WTC11 (cell line): ENCODE results near the gene ADM5. TPM values are rescaled to one million over a fixed set of nuclear protein-coding genes. Genes with fewer than 3 reads are reported as not detected.

ENCODE experiments used
- ATAC-seq: fragments of 200-7000 bp; cut with Tn5 transposase; 2 replicates; pipeline ENCODE4 v1.10.0; 2021; ENCODE audit warnings: mild to moderate bottlenecking, moderate library complexity
- CTCF ChIA-PET: fragments of 300-600 bp; sonication (Branson Sonifier 250); formaldehyde crosslinking; loops from one replicate; lab custom pipeline; 2021; ENCODE audit warnings: antibody characterized with exemption; lab: Charles Lee
- POLR2A ChIA-PET: fragments of 350-600 bp; sonication (Branson Sonifier 250); formaldehyde crosslinking; loops from one replicate; lab custom pipeline; 2021; ENCODE audit warnings: antibody characterized with exemption; lab: Charles Lee
- DNase-seq: peaks from one replicate; pipeline ENCODE4 v3.0.0; 2021; ENCODE audit warnings: low spot score
- H3K27ac Mint-ChIP-seq: 2 replicates; pipeline ENCODE4 v1.8.0; 2021; ENCODE audit warnings: mixed read lengths
- H3K27me3 Mint-ChIP-seq: 2 replicates; pipeline ENCODE4 v1.8.0; 2021; ENCODE audit warnings: low read depth, mild to moderate bottlenecking, moderate library complexity, mixed read lengths
- H3K36me3 Mint-ChIP-seq: 2 replicates; pipeline ENCODE4 v1.8.0; 2021; ENCODE audit warnings: mixed read lengths
- H3K4me1 Mint-ChIP-seq: 2 replicates; pipeline ENCODE4 v1.8.0; 2022; ENCODE audit warnings: mixed read lengths
- H3K4me3 Mint-ChIP-seq: 2 replicates; pipeline ENCODE4 v1.8.0; 2021; ENCODE audit warnings: mild to moderate bottlenecking, moderate library complexity, mixed read lengths
- H3K9me3 Mint-ChIP-seq: 2 replicates; pipeline ENCODE4 v1.8.0; 2021; ENCODE audit warnings: mixed read lengths
- CREB1 ChIP-seq: sonication (generic); formaldehyde crosslinking; IDR thresholded peaks from 2 replicates; pipeline ENCODE4 v1.8.0; 2023; ENCODE audit warnings: mild to moderate bottlenecking, missing genetic modification reagents
- CREM ChIP-seq: sonication (generic); formaldehyde crosslinking; IDR thresholded peaks from 2 replicates; pipeline ENCODE4 v1.8.1; 2022; ENCODE audit warnings: mild to moderate bottlenecking, missing genetic modification reagents, moderate library complexity
- ELF4 ChIP-seq: sonication (generic); formaldehyde crosslinking; IDR thresholded peaks from 2 replicates; pipeline ENCODE4 v1.8.1; 2022; ENCODE audit warnings: low read depth, mild to moderate bottlenecking, moderate library complexity, missing genetic modification reagents
- ESRRA ChIP-seq: sonication (generic); formaldehyde crosslinking; IDR thresholded peaks from 2 replicates; pipeline ENCODE4 v1.8.1; 2022; ENCODE audit warnings: mild to moderate bottlenecking, missing genetic modification reagents, borderline replicate concordance
- GTF2I ChIP-seq: fragments of 250-450 bp; sonication (Bioruptor Pico); conservative IDR thresholded peaks from 2 replicates; pipeline ENCODE4 v1.4.0; 2021; ENCODE audit warnings: mild to moderate bottlenecking
- HMGXB4 ChIP-seq: sonication (generic); formaldehyde crosslinking; IDR thresholded peaks from 2 replicates; pipeline ENCODE4 v1.8.1; 2023; ENCODE audit warnings: mild to moderate bottlenecking, moderate library complexity, missing genetic modification reagents
- IRF1 ChIP-seq: sonication (generic); formaldehyde crosslinking; IDR thresholded peaks from 2 replicates; pipeline ENCODE4 v1.8.0; 2023; ENCODE audit warnings: missing genetic modification reagents
- IRF2 ChIP-seq: sonication (generic); formaldehyde crosslinking; IDR thresholded peaks from 2 replicates; pipeline ENCODE4 v1.8.0; 2022; ENCODE audit warnings: low read depth, missing genetic modification reagents, borderline replicate concordance
- NFATC4 ChIP-seq: fragments of 250-450 bp; sonication (Bioruptor Pico); IDR thresholded peaks from 2 replicates; pipeline ENCODE4 v1.9.0; 2021; ENCODE audit warnings: mild to moderate bottlenecking
- NFE2L1 ChIP-seq: sonication (generic); formaldehyde crosslinking; IDR thresholded peaks from 2 replicates; pipeline ENCODE4 v1.8.1; 2023; ENCODE audit warnings: missing genetic modification reagents
- NFYB ChIP-seq: sonication (generic); formaldehyde crosslinking; conservative IDR thresholded peaks from 2 replicates; pipeline ENCODE4 v1.8.0; 2022; ENCODE audit warnings: low read depth, missing genetic modification reagents
- RORB ChIP-seq: fragments of 250-450 bp; sonication (Bioruptor Pico); IDR thresholded peaks from 2 replicates; pipeline ENCODE4 v1.9.0; 2021; ENCODE audit warnings: mild to moderate bottlenecking
- SOX15 ChIP-seq: fragments of 250-450 bp; sonication (Bioruptor Pico); IDR thresholded peaks from 2 replicates; pipeline ENCODE4 v1.9.0; 2021; ENCODE audit warnings: mild to moderate bottlenecking
- TEAD4 ChIP-seq: sonication (generic); formaldehyde crosslinking; IDR thresholded peaks from 2 replicates; pipeline ENCODE4 v1.8.0; 2022; ENCODE audit warnings: mild to moderate bottlenecking, missing genetic modification reagents
- USF2 ChIP-seq: sonication (generic); formaldehyde crosslinking; IDR thresholded peaks from 2 replicates; pipeline ENCODE4 v1.8.1; 2023; ENCODE audit warnings: mild to moderate bottlenecking, missing genetic modification reagents, moderate library complexity
- ZNF138 ChIP-seq: sonication (generic); formaldehyde crosslinking; conservative IDR thresholded peaks from 2 replicates; pipeline ENCODE4 v1.8.1; 2022; ENCODE audit warnings: mild to moderate bottlenecking, moderate library complexity, missing genetic modification reagents
- ZNF219 ChIP-seq: sonication (generic); formaldehyde crosslinking; IDR thresholded peaks from 2 replicates; pipeline ENCODE4 v1.8.0; 2023; ENCODE audit warnings: missing genetic modification reagents, mild to moderate bottlenecking, borderline replicate concordance
- ZNF396 ChIP-seq: fragments of 250-450 bp; sonication (Bioruptor Pico); IDR thresholded peaks from 2 replicates; pipeline ENCODE4 v1.8.0; 2021; ENCODE audit warnings: mild to moderate bottlenecking, moderate library complexity, borderline replicate concordance
- ZNF423 ChIP-seq: fragments of 250-450 bp; sonication (Bioruptor Pico); IDR thresholded peaks from 2 replicates; pipeline ENCODE4 v2.1.2; 2022; ENCODE audit warnings: mild to moderate bottlenecking, moderate library complexity
- total RNA-seq: library from RNA; stranded (reverse); gene quantifications from 3 replicates; pipeline ENCODE4 v1.2.3, GENCODE V29; 2021
- TF ChIP-seq, protein P1 (sequence below): sonication (generic); formaldehyde crosslinking; IDR thresholded peaks from 2 replicates; pipeline ENCODE4 v1.8.0; 2023; ENCODE audit warnings: missing genetic modification reagents, mild to moderate bottlenecking, borderline replicate concordance
- TF ChIP-seq, protein P2 (sequence below): fragments of 250-450 bp; sonication (Bioruptor Pico); IDR thresholded peaks from 2 replicates; pipeline ENCODE4 v1.9.0; 2021; ENCODE audit warnings: mild to moderate bottlenecking

The ADM5 gene
- total RNA-seq, 1 experiment from 2014 or later, result 6.7 TPM

DNA sequence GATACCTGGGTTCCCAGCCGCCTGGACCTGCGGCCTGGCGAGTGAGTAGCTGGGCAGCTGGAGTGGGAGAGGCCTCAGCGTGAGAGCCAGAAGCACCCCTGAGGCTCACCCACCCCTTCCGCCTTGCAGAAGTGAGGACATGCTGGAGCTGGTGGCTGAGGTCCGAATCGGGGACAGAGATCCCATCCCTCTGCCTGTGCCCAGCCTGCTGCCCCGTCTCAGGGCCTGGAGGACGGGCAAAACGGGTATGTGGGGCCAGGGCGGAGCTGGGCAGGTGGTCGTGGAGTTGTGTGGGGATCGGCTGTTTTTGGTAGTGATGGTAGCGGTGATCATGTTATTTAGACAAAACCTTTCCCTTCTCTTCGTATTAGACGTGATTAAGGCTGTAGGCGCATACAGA, 42.8 kb upstream of the ADM5 start:
- TF ChIP-seq ELF4 (CRISPR knock-in tag) (no peak), ESRRA (CRISPR knock-in tag) (no peak), RORB (no peak), CREB1 (CRISPR knock-in tag) (no peak), GTF2I (CRISPR knock-in tag) (no peak), CREM (CRISPR knock-in tag) (no peak), ZNF219 (CRISPR knock-in tag) (no peak), ZNF138 (CRISPR knock-in tag) (no peak), TEAD4 (CRISPR knock-in tag) (no peak), NFATC4 (CRISPR knock-in tag) (no peak), NFYB (CRISPR knock-in tag) (no peak), IRF2 (CRISPR knock-in tag) (no peak), ZNF423 (CRISPR knock-in tag) (no peak), ZNF396 (CRISPR knock-in tag) (no peak), NFE2L1 (CRISPR knock-in tag) (no peak), SOX15 (CRISPR knock-in tag) (no peak), IRF1 (CRISPR knock-in tag) (no peak)
- TF ChIP-seq, protein P1, sequence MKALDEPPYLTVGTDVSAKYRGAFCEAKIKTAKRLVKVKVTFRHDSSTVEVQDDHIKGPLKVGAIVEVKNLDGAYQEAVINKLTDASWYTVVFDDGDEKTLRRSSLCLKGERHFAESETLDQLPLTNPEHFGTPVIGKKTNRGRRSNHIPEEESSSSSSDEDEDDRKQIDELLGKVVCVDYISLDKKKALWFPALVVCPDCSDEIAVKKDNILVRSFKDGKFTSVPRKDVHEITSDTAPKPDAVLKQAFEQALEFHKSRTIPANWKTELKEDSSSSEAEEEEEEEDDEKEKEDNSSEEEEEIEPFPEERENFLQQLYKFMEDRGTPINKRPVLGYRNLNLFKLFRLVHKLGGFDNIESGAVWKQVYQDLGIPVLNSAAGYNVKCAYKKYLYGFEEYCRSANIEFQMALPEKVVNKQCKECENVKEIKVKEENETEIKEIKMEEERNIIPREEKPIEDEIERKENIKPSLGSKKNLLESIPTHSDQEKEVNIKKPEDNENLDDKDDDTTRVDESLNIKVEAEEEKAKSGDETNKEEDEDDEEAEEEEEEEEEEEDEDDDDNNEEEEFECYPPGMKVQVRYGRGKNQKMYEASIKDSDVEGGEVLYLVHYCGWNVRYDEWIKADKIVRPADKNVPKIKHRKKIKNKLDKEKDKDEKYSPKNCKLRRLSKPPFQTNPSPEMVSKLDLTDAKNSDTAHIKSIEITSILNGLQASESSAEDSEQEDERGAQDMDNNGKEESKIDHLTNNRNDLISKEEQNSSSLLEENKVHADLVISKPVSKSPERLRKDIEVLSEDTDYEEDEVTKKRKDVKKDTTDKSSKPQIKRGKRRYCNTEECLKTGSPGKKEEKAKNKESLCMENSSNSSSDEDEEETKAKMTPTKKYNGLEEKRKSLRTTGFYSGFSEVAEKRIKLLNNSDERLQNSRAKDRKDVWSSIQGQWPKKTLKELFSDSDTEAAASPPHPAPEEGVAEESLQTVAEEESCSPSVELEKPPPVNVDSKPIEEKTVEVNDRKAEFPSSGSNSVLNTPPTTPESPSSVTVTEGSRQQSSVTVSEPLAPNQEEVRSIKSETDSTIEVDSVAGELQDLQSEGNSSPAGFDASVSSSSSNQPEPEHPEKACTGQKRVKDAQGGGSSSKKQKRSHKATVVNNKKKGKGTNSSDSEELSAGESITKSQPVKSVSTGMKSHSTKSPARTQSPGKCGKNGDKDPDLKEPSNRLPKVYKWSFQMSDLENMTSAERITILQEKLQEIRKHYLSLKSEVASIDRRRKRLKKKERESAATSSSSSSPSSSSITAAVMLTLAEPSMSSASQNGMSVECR (CRISPR knock-in tag), result no peak
- H3K36me3 Mint-ChIP-seq, result peaks cover 28% of the 10 kb centered on the region
- POLR2A ChIA-PET, result interaction anchor here (0.5 kb wide), 1 partner anchor 83 kb away, joined by 7 read pairs; no protein-coding TSS in a partner anchor
- ATAC-seq, result no peak
- no peak overlapping the region for H3K4me3 Mint-ChIP-seq
- CTCF ChIA-PET, result interaction anchor here (0.5 kb wide), 1 partner anchor 995 kb away, joined by 3 read pairs; no protein-coding TSS in a partner anchor
- H3K9me3 Mint-ChIP-seq, result no peaks in the 10 kb centered on the region
- no peaks in the 10 kb centered on the region for H3K27me3 Mint-ChIP-seq
- H3K27ac Mint-ChIP-seq, result no peak overlapping the region; the same call in 1 of the 2 replicates
- peaks cover 24% of the 10 kb centered on the region for H3K4me1 Mint-ChIP-seq
- DNase-seq, result no peak

GRCh38 chr19:49651029-49651819, 38.2 kb upstream of the ADM5 start:
- H3K27me3 Mint-ChIP-seq, result no peaks in the 10 kb centered on the region
- H3K9me3 Mint-ChIP-seq, result no peaks in the 10 kb centered on the region
- ATAC-seq, result no peak
- no peak overlapping the region for H3K4me3 Mint-ChIP-seq
- no peak for DNase-seq
- ChIA-PET POLR2A (no interaction called here), CTCF (no interaction called here)
- H3K36me3 Mint-ChIP-seq, result peaks cover 49% of the 10 kb centered on the region
- H3K4me1 Mint-ChIP-seq, result no peaks in the 10 kb centered on the region
- no peak overlapping the region for H3K27ac Mint-ChIP-seq
- TF ChIP-seq USF2 (CRISPR knock-in tag), result no peak
- no peak for TF ChIP-seq ZNF396 (CRISPR knock-in tag)
- TF ChIP-seq, protein P2, sequence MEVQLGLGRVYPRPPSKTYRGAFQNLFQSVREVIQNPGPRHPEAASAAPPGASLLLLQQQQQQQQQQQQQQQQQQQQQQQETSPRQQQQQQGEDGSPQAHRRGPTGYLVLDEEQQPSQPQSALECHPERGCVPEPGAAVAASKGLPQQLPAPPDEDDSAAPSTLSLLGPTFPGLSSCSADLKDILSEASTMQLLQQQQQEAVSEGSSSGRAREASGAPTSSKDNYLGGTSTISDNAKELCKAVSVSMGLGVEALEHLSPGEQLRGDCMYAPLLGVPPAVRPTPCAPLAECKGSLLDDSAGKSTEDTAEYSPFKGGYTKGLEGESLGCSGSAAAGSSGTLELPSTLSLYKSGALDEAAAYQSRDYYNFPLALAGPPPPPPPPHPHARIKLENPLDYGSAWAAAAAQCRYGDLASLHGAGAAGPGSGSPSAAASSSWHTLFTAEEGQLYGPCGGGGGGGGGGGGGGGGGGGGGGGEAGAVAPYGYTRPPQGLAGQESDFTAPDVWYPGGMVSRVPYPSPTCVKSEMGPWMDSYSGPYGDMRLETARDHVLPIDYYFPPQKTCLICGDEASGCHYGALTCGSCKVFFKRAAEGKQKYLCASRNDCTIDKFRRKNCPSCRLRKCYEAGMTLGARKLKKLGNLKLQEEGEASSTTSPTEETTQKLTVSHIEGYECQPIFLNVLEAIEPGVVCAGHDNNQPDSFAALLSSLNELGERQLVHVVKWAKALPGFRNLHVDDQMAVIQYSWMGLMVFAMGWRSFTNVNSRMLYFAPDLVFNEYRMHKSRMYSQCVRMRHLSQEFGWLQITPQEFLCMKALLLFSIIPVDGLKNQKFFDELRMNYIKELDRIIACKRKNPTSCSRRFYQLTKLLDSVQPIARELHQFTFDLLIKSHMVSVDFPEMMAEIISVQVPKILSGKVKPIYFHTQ (CRISPR knock-in tag), result no peak
- no peak for TF ChIP-seq HMGXB4
